GM12873 (cell line): Measurements from ENCODE around the gene TMEM94.

Experiments
- TF ChIP-seq, protein P1 (sequence below): IDR thresholded peaks from 2 replicates; pipeline ENCODE4 v1.5.1; 2012; ENCODE audit warnings: low read depth, mild to moderate bottlenecking, moderate library complexity, low read length, control low read depth; ENCODE audit not compliant: insufficient read depth; ENCODE audit errors: missing control alignments

TMEM94 gene

DNA sequence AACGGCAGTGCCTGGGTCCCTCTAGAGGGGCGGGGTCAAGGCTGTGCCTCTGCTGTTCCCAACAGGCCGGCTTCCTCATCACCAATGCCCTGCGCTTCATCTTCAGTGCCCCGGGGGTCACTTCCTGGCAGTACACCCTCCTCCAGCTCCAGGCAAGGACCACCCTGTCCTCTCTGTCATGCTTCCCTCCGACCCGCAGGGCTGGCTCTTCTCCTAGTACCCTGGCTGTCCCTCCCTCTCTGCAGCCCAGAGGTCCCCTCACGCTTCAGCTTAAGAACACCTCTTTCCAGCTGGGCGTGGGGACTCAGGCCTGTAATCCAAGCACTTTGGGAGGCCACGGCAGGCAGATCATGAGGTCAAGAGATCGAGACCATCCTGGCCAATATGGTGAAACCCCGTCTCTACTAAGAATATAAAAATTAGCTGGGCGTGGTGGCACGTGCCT is 33.1 kb downstream of the TMEM94 start:
- TF ChIP-seq, protein P1, sequence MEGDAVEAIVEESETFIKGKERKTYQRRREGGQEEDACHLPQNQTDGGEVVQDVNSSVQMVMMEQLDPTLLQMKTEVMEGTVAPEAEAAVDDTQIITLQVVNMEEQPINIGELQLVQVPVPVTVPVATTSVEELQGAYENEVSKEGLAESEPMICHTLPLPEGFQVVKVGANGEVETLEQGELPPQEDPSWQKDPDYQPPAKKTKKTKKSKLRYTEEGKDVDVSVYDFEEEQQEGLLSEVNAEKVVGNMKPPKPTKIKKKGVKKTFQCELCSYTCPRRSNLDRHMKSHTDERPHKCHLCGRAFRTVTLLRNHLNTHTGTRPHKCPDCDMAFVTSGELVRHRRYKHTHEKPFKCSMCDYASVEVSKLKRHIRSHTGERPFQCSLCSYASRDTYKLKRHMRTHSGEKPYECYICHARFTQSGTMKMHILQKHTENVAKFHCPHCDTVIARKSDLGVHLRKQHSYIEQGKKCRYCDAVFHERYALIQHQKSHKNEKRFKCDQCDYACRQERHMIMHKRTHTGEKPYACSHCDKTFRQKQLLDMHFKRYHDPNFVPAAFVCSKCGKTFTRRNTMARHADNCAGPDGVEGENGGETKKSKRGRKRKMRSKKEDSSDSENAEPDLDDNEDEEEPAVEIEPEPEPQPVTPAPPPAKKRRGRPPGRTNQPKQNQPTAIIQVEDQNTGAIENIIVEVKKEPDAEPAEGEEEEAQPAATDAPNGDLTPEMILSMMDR: no peak

DNA sequence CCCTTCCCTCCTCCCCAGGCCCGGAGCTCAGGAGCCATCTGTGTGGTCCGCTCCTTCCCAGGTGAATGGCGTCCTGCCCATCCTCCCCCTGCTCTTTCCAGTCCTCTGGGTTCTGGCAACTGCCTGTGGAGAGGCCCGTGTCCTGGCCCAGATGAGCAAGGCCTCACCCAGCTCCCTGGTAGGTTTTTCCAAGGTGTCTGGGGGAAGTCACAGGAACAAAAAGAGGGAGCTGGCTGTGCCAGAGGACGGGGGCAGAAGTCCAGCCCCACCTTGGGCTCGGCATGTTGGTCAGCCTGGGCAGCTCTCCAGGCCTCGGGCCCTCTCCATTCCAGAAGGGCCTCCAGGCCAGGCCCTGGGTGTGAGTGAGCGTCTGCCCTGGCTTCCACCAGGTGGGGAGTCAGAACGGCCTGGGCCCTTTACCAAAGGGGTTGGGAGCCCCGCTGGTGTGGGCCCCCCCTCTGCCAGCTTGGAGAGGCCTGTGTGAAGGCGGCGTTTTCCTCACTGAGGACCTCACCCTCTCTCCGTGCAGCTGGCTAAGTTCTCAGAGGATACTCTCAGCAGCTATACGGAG is 33.8 kb downstream of the TMEM94 start:
- TF ChIP-seq, protein P1: no peak

DNA sequence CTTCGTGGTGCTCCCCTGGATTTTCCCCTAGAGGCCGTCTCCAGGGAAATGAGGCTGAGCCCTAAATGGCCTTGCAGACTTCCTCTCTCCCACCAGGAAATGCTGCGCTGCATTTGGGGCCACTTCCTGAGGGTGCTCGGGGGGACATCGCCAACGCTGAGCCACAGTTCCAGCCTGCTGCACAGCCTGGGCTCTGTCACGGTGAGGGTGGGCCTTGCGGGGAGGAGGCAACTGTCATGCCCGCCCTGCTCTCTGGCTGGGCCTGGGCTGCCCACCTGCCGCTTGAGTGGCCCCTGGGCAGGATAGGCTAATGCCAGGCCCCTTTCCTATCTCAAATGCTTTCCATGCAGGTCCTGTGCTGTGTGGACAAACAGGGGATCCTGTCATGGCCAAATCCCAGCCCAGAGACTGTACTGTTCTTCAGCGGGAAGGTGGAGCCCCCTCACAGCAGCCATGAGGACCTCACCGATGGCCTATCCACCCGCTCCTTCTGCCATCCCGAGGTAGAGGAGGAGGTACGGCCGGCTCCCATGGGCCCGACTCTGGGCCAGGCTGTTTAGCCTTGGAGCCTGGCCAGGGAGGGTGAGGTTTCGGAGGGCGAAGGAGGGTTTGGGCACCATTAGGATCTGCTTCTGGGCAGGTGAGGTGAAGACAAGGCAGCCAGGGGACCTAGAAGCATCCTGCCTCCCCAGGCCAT is 34.7 kb downstream of the TMEM94 start:
- TF ChIP-seq, protein P1: no peak

GRCh38 chr17:75491680-75492079 is 35.2 kb downstream of the TMEM94 start:
- TF ChIP-seq, protein P1: no peak

DNA sequence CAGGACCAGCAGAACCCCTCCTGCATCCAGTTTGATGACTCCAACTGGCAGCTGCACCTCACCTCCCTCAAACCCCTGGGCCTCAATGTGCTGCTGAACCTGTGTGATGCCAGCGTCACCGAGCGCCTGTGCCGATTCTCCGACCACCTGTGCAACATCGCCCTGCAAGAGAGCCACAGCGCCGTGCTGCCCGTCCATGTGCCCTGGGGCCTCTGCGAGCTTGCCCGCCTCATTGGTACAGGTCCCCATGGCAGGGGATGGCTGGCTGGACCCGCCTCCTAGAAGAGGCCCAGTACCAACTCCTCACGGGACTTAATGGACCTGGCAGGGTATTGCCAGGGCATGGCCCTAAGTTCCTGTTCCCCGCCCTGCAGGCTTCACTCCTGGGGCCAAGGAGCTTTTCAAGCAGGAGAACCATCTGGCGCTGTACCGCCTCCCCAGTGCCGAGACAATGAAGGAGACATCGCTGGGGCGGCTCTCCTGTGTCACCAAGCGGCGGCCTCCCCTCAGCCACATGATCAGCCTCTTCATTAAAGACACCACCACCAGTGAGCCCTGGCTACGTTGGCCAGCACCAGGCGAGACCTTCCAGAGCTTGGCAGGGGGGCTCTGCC is 36.2 kb downstream of the TMEM94 start:
- TF ChIP-seq, protein P1: no peak

- TF ChIP-seq, protein P1: no peak
Measured at GRCh38 chr17:75493476-75494129, 37.2 kb downstream of the TMEM94 start.

DNA sequence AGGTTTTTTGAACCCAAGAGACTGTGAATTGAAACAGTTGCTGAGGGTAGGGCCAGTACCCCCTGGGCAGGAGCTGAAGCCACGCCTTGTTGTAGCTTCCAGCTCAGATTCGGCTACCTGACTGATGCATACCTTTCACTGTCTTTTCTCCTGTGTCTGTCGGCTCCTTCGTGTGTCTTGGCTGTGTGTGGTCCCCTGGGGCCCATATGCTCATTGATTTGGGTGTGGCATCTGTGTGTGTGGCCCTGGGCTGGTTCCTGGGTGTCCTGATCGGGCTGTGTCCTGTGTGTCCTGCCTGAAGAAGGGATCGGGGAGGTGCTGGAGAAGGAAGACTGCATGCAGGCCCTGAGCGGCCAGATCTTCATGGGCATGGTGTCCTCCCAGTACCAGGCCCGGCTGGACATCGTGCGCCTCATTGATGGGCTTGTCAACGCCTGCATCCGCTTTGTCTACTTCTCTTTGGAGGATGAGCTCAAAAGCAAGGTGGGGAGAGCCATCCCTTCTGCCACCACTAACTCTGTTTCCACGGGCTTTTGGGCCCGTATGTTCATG is 38.0 kb downstream of the TMEM94 start:
- TF ChIP-seq, protein P1: no peak
